Measurements from ENCODE around the gene TMEM14C. TPM values are rescaled to one million over a fixed set of nuclear protein-coding genes. Genes with fewer than 3 reads are reported as not detected.

TMEM14C gene
- total and polyA plus RNA-seq, 2 experiments from 2014 or later = 123 to 232 TPM

- H3K9me3 Mint-ChIP-seq = peaks cover 5% of the 10 kb centered on the region; the same call in 2 of the 3 replicates
- H3K4me1 Mint-ChIP-seq = peaks cover 27% of the 10 kb centered on the region
- H4K20me1 ChIP-seq (replicated peaks; ENCODE audit: insufficient read depth) = no peaks in the 10 kb centered on the region
- TF ChIP-seq ZNF331 (CRISPR knock-in tag; IDR thresholded peaks at IDR 0.05; ENCODE audit: low read depth) (no peak), ZNF114 (CRISPR knock-in tag; IDR thresholded peaks at IDR 0.05) (no peak), EZH2phosphoT487 (IDR thresholded peaks at IDR 0.05; ENCODE audit: unreplicated experiment) (no peak), STAT1 (IDR thresholded peaks at IDR 0.05; ENCODE audit: unreplicated experiment) (no peak), JUNB (IDR thresholded peaks at IDR 0.05; ENCODE audit: unreplicated experiment) (no peak), ZNF462 (CRISPR knock-in tag; IDR thresholded peaks at IDR 0.05) (no peak), CREB1 (CRISPR knock-in tag; IDR thresholded peaks at IDR 0.05; ENCODE audit: low read depth) (no peak), CTCF (conservative IDR thresholded peaks at IDR 0.05; ENCODE audit: low read depth in 2 of 2) (no peak), POLR2AphosphoS5 (IDR thresholded peaks at IDR 0.05; ENCODE audit: low read depth) (no peak), EZH2 (IDR thresholded peaks at IDR 0.05; ENCODE audit: low read depth, unreplicated experiment) (no peak)
- TF ChIP-seq, protein P1, sequence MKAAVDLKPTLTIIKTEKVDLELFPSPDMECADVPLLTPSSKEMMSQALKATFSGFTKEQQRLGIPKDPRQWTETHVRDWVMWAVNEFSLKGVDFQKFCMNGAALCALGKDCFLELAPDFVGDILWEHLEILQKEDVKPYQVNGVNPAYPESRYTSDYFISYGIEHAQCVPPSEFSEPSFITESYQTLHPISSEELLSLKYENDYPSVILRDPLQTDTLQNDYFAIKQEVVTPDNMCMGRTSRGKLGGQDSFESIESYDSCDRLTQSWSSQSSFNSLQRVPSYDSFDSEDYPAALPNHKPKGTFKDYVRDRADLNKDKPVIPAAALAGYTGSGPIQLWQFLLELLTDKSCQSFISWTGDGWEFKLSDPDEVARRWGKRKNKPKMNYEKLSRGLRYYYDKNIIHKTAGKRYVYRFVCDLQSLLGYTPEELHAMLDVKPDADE (IDR thresholded peaks at IDR 0.05) = no peak
- no peak overlapping the region for H3K4me3 ChIP-seq
- peaks cover 17% of the 10 kb centered on the region for H3K4me1 ChIP-seq (ENCODE audit: insufficient read depth)
- H3K27ac ChIP-seq (ENCODE audit: low read depth) = no peak overlapping the region
- ATAC-seq (peak; percentile 74), DNase-seq (ENCODE audit: low spot score) (peak; percentile 30)
- peaks cover under 1% of the 10 kb centered on the region; the same call in 1 of the 2 replicates for H3F3A ChIP-seq (replicated peaks; ENCODE audit: low read depth)
- 0 out of 2 replicates have a peak overlapping the region, but pooled peaks have one; percentile 34 for H3K4me2 ChIP-seq
- no peak overlapping the region for H2AFZ ChIP-seq
- 0 out of 2 replicates have a peak, but pooled peaks cover 6% of the 10 kb centered on the region for H3K9me2 ChIP-seq (ENCODE audit: insufficient read depth)
- H3K27ac Mint-ChIP-seq = no peak overlapping the region; the same call in 1 of the 2 replicates
- H3K4me3 Mint-ChIP-seq = peak overlapping the region; percentile 17; the same call in 1 of the 3 replicates
- H3K36me3 Mint-ChIP-seq (ENCODE audit: low read depth) = peaks cover 3% of the 10 kb centered on the region; the same call in 2 of the 3 replicates
- H3K79me2 ChIP-seq (replicated peaks; ENCODE audit: insufficient read depth) = peaks cover 1% of the 10 kb centered on the region
- no peaks in the 10 kb centered on the region for H3K36me3 ChIP-seq (ENCODE audit: insufficient read depth)
- no peaks in the 10 kb centered on the region for H3K27me3 ChIP-seq (ENCODE audit: insufficient read depth)
- no peaks in the 10 kb centered on the region for H3K27me3 Mint-ChIP-seq (ENCODE audit: insufficient read depth, low read depth, poor library complexity)
These were observed 35.3 kb upstream of the TMEM14C start for GRCh38 chr6:10687582-10687981.

All from GM23338 (cell line).